Astrocyte of the spinal cord (primary cell): ENCODE results near the gene ATP1B4.
"Not testable (repeated sequence)": the region's sequence is repeated elsewhere in the genome, so short reads cannot be mapped to it uniquely, and the experiment has no call there.

ENCODE experiments used
- DNase-seq: peaks from one replicate; pipeline ENCODE4 v3.0.0; 2011; ENCODE audit warnings: low read depth, low spot score
- H3K4me3 ChIP-seq: 2 replicates; pipeline ENCODE4 v1.5.1; 2011; ENCODE audit warnings: low read depth, mild to moderate bottlenecking, low read length, moderate library complexity
- CTCF ChIP-seq: IDR thresholded peaks from 2 replicates; pipeline ENCODE4 v1.5.1; 2012; ENCODE audit warnings: low read depth, mild to moderate bottlenecking, low read length, inconsistent platforms
- in situ Hi-C: cut with HindIII; loops from 2 replicates; pipeline ENCODE4 v1.10.0; 2017; ENCODE audit warnings: low sequenced_read_pairs

The ATP1B4 gene

GRCh38 chrX:120332394-120332793 is 29.5 kb upstream of the ATP1B4 start:
- H3K4me3 ChIP-seq = no peak overlapping the region
- DNase-seq = no peak
- in situ Hi-C loops = no loop called here
- TF ChIP-seq CTCF = no peak

- DNase-seq = no peak
- no peak for TF ChIP-seq CTCF
- H3K4me3 ChIP-seq = no peak overlapping the region
- in situ Hi-C loops = no loop called here
Observed at GRCh38 chrX:120334151-120334550, 27.7 kb upstream of the ATP1B4 start.

GRCh38 chrX:120334603-120335002 is 27.3 kb upstream of the ATP1B4 start:
- no peak for DNase-seq
- TF ChIP-seq CTCF = no peak

DNA sequence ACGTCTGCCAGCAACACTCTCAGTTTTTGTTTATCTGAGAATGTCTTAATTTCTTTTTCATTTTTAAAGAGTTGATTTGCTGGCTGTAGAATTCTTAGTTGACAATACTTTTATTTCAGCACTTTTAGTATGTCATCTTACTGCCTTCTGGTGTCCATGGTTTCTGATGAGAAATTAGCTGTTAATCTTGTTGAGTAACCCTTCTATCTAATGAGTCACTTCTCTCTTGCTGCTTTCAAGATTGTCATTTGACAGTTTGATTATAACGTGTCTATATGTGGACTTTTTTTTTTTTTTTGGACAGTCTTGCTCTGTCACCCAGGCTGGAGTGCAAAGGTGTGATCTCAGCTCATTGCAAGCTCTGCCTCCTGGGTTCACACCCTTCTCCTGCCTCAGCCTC is 26.6 kb upstream of the ATP1B4 start:
- no peak for DNase-seq
- H3K4me3 ChIP-seq = no peak overlapping the region
- in situ Hi-C loops = no loop called here
- TF ChIP-seq CTCF = no peak

More at GRCh38 chrX:120334603-120335002, 27.3 kb upstream of the ATP1B4 start:
- in situ Hi-C loops = no loop called here
- H3K4me3 ChIP-seq = no peak overlapping the region

GRCh38 chrX:120336899-120337298 is 25.0 kb upstream of the ATP1B4 start:
- no peak for TF ChIP-seq CTCF
- in situ Hi-C loops = no loop called here
- no peak overlapping the region for H3K4me3 ChIP-seq
- no peak for DNase-seq

GRCh38 chrX:120344566-120344965 is 17.3 kb upstream of the ATP1B4 start:
- DNase-seq, H3K4me3 ChIP-seq, in situ Hi-C loops: not testable (repeated sequence)

GRCh38 chrX:120350450-120351138 is 11.3 kb upstream of the ATP1B4 start:
- DNase-seq = no peak
- TF ChIP-seq CTCF = no peak
- in situ Hi-C loops = no loop called here
- no peak overlapping the region for H3K4me3 ChIP-seq
